SK-N-SH (cell line): ENCODE measurements around the gene SLC2A4. TPM values are rescaled to one million over a fixed set of nuclear protein-coding genes. Genes with fewer than 3 reads are reported as not detected.

ENCODE experiments used
- CTCF ChIA-PET: fragments of 300-600, 350-600 bp; formaldehyde crosslinking; extraction: SDS; loops from one replicate; lab custom pipeline; 2021; lab: Yijun Ruan, JAX
- POLR2A ChIA-PET: fragments of 350-600 bp; sonication (Branson Sonifier 250); formaldehyde crosslinking; extraction: SDS; loops from one replicate; lab custom pipeline; 2020; ENCODE audit warnings: antibody characterized with exemption, inconsistent platforms; lab: Yijun Ruan, JAX
- DNase-seq: peaks from one replicate; pipeline ENCODE4 v3.0.0; 2012
- H2AFZ ChIP-seq: fragments of 200-600 bp; sonication (generic); 2 replicates; pipeline ENCODE4 v1.8.1; 2016; ENCODE audit warnings: antibody characterized with exemption, mild to moderate bottlenecking, low read depth
- H3F3A ChIP-seq: fragments of 200-600 bp; sonication (generic); replicated peaks from 2 replicates; pipeline ENCODE3; 2016; ENCODE audit warnings: antibody characterized with exemption, mild to moderate bottlenecking; ENCODE audit not compliant: insufficient read depth
- H3K27ac ChIP-seq, 2 experiments: fragments of 200-500 bp in 1 of 2; fragments of 200-600 bp in 1 of 2; sonication (Bioruptor generic) in 1 of 2; sonication (generic), shearing (Covaris generic) in 1 of 2; 2 replicates each; pipeline versions ENCODE4 v1.5.1 to v1.6.1; 2014 to 2016; ENCODE audit warnings: low read depth in 2 of 2, inconsistent platforms in 1 of 2, low read length in 1 of 2, mild to moderate bottlenecking in 1 of 2, mixed read lengths in 1 of 2
- H3K27me3 ChIP-seq: fragments of 200-600 bp; sonication (generic), shearing (Covaris generic); 2 replicates; pipeline ENCODE4 v1.6.1; 2016; ENCODE audit warnings: mixed run types; ENCODE audit not compliant: insufficient read depth
- H3K36me3 ChIP-seq, 2 experiments: fragments of 200-500 bp in 1 of 2; fragments of 200-600 bp in 1 of 2; sonication (Bioruptor generic) in 1 of 2; sonication (generic) in 1 of 2; replicated peaks in 1 of 2; 2 replicates each; pipeline versions ENCODE3 to v1.5.1; 2014 to 2016; ENCODE audit warnings: low read length in 1 of 2, mild to moderate bottlenecking in 1 of 2; ENCODE audit not compliant: insufficient read depth in 2 of 2, control insufficient read depth in 1 of 2
- H3K4me1 ChIP-seq, 2 experiments: fragments of 200-500 bp in 1 of 2; fragments of 200-600 bp in 1 of 2; sonication (Bioruptor generic) in 1 of 2; sonication (generic), shearing (Covaris generic) in 1 of 2; 2 replicates each; pipeline versions ENCODE4 v1.5.1 to v1.6.1; 2014 to 2016; ENCODE audit warnings: low read depth in 1 of 2, low read length in 1 of 2, mixed run types in 1 of 2; ENCODE audit not compliant: insufficient read depth in 2 of 2, control insufficient read depth in 1 of 2
- H3K4me2 ChIP-seq: fragments of 200-600 bp; sonication (generic), shearing (Covaris generic); 2 replicates; pipeline ENCODE4 v1.6.1; 2017; ENCODE audit warnings: mixed run types
- H3K4me3 ChIP-seq, 2 experiments: fragments of 200-500 bp in 1 of 2; fragments of 200-600 bp in 1 of 2; sonication (Bioruptor generic) in 1 of 2; sonication (generic), shearing (Covaris generic) in 1 of 2; 2 replicates each; pipeline versions ENCODE4 v1.5.1 to v1.8.1; 2014 to 2016; ENCODE audit warnings: low read depth in 2 of 2, inconsistent platforms in 1 of 2, low read length in 1 of 2, mild to moderate bottlenecking in 1 of 2, mixed read lengths in 1 of 2, moderate library complexity in 1 of 2
- H3K79me2 ChIP-seq: fragments of 200-600 bp; sonication (generic); 2 replicates; pipeline ENCODE4 v1.8.1; 2017; ENCODE audit warnings: mild to moderate bottlenecking; ENCODE audit not compliant: insufficient read depth
- H3K9ac ChIP-seq: fragments of 200-600 bp; sonication (generic); 2 replicates; pipeline ENCODE4 v1.6.1; 2017; ENCODE audit warnings: mixed run types
- H3K9me2 ChIP-seq: fragments of 200-600 bp; sonication (generic); 2 replicates; pipeline ENCODE4 v1.6.1; 2017; ENCODE audit warnings: mixed run types
- H3K9me3 ChIP-seq: fragments of 200-600 bp; sonication (generic); 2 replicates; pipeline ENCODE4 v1.6.1; 2017; ENCODE audit warnings: mixed run types, mild to moderate bottlenecking, moderate library complexity
- H4K20me1 ChIP-seq: fragments of 200-600 bp; sonication (generic); 2 replicates; pipeline ENCODE4 v1.6.1; 2017; ENCODE audit warnings: mild to moderate bottlenecking, mixed run types; ENCODE audit not compliant: insufficient read depth
- CHD2 ChIP-seq: fragments of 150-350 bp; IDR thresholded peaks from 2 replicates; pipeline ENCODE4 v1.6.1; 2018; ENCODE audit warnings: low read length; ENCODE audit not compliant: partially characterized antibody
- CTCF ChIP-seq: fragments of 200-600 bp; sonication (generic); IDR thresholded peaks from 2 replicates; pipeline ENCODE4 v1.6.1; 2017; ENCODE audit warnings: antibody characterized with exemption, mild to moderate bottlenecking, moderate library complexity
- ELF1 ChIP-seq: IDR thresholded peaks from 2 replicates; pipeline ENCODE4 v1.4.0; 2012
- EP300 ChIP-seq, 2 experiments: IDR thresholded peaks; 2 replicates each; pipeline versions ENCODE4 v1.4.0 to v1.6.1; 2012; ENCODE audit warnings: borderline replicate concordance in 1 of 2, low read depth in 1 of 2, low read length in 1 of 2
- EZH2phosphoT487 ChIP-seq: fragments of 200-600 bp; sonication (generic); IDR thresholded peaks from 2 replicates; pipeline ENCODE4 v1.6.1; 2017; ENCODE audit warnings: low read depth, mixed run types, mild to moderate bottlenecking, antibody characterized with exemption, moderate library complexity, borderline replicate concordance
- FOXJ3 ChIP-seq: sonication (generic); formaldehyde crosslinking; IDR thresholded peaks from 2 replicates; pipeline ENCODE4 v1.5.1; 2020; ENCODE audit warnings: mild to moderate bottlenecking, missing genetic modification reagents
- JUND ChIP-seq: IDR thresholded peaks from 2 replicates; pipeline ENCODE4 v1.4.0; 2012
- MAX ChIP-seq: IDR thresholded peaks from 2 replicates; pipeline ENCODE4 v1.4.0; 2012; ENCODE audit warnings: low read depth
- POLR2AphosphoS5 ChIP-seq: IDR thresholded peaks from 2 replicates; pipeline ENCODE4 v1.6.1; 2012; ENCODE audit warnings: low read depth, low read length
- RCOR1 ChIP-seq: fragments of 150-350 bp; IDR thresholded peaks from 2 replicates; pipeline ENCODE4 v1.6.1; 2017; ENCODE audit warnings: antibody characterized with exemption, low read length
- RXRA ChIP-seq: IDR thresholded peaks from 2 replicates; pipeline ENCODE4 v1.4.0; 2012; ENCODE audit warnings: low read depth, mild to moderate bottlenecking, borderline replicate concordance
- SIN3A ChIP-seq: IDR thresholded peaks from 2 replicates; pipeline ENCODE4 v1.6.1; 2012; ENCODE audit warnings: low read depth, mild to moderate bottlenecking, low read length, moderate library complexity, borderline replicate concordance
- TAF1 ChIP-seq: IDR thresholded peaks from 2 replicates; pipeline ENCODE4 v1.6.1; 2012; ENCODE audit warnings: low read depth, mild to moderate bottlenecking, low read length, moderate library complexity, borderline replicate concordance
- WGBS: methylation state at CpG from one replicate; pipeline ENCODE4 v1.1.6; 2017; ENCODE audit warnings: low lambda C conversion rate; 5-methylcytosine and 5-hydroxymethylcytosine counted together
- polyA plus RNA-seq, 3 experiments: library from polyadenylated mRNA; depleted of rRNA; stranded (reverse); fragments of >200 nt; gene quantifications; 2 replicates each; pipeline ENCODE4 v1.2.3, GENCODE V29; 2012
- TF ChIP-seq, protein P1 (sequence below): fragments of 150-350 bp; IDR thresholded peaks from 2 replicates; pipeline ENCODE4 v1.6.1; 2016; ENCODE audit warnings: mild to moderate bottlenecking, low read depth, low read length
- TF ChIP-seq, protein P2 (sequence below): IDR thresholded peaks from 2 replicates; pipeline ENCODE4 v1.4.0; 2012; ENCODE audit warnings: low read depth, borderline replicate concordance
- TF ChIP-seq, protein P3 (sequence below): fragments of 150-350 bp; IDR thresholded peaks from 2 replicates; pipeline ENCODE4 v1.6.1; 2017; ENCODE audit warnings: antibody characterized with exemption, low read length, low read depth, borderline replicate concordance
- TF ChIP-seq, protein P4 (sequence below): IDR thresholded peaks from 2 replicates; pipeline ENCODE4; 2012
- TF ChIP-seq, protein P5 (sequence below): IDR thresholded peaks from 2 replicates; pipeline ENCODE4 v1.4.0; 2012; ENCODE audit warnings: low read depth, borderline replicate concordance

SLC2A4 gene
- polyA plus RNA-seq, 1 of the 3 experiments (the other 2 are of a cell fraction) = 0.44 TPM

DNA sequence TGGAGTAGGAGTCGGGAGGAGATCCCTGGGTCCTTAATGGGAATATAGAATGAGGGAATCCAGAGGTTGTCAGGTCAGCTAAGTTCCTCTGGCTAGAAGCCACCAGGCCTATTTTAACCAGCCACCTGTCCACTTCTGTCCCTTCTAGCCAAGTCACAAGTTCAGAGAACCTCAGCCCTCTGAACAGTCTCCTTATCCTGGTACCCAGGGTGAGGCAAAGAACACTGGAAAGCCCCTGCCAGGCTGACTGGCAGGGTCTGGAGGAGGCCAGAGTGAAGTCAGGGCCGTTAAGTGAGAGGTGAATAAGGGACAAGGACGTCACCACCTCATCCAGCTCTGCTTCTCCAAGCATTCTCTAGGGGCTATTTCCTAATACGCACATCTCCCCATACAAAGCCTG is 32.7 kb upstream of the SLC2A4 start:
- Histone ChIP-seq H3K36me3 (peaks cover 18 to 26% of the 10 kb centered on the region in 2 experiments), H2AFZ (no peak overlapping the region), H3K27ac (no peak overlapping the region; a peak in 1 of 4 replicates), H3K27me3 (no peaks in the 10 kb centered on the region), H3K4me3 (no peak overlapping the region), H3K9me2 (no peaks in the 10 kb centered on the region), H3K9ac (no peak overlapping the region), H4K20me1 (no peaks in the 10 kb centered on the region), H3K4me2 (peak overlapping the region; percentile 95; the same call in 1 of the 2 replicates), H3K4me1 (peaks cover 9 to 23% of the 10 kb centered on the region in 2 experiments; a peak in 3 of 4 replicates), H3F3A (peaks cover 27% of the 10 kb centered on the region), H3K9me3 (no peaks in the 10 kb centered on the region), H3K79me2 (peaks cover 64% of the 10 kb centered on the region)
- ChIA-PET POLR2A (interaction anchor here (0.9 kb wide), 1 partner anchor 9 kb away, joined by 3 read pairs; no protein-coding TSS in a partner anchor), CTCF (interaction anchor here (0.7 to 1.5 kb wide), 3 partner anchors 47 to 664 kb away, joined by 3 to 6 read pairs (median 3); no protein-coding TSS in a partner anchor)
- DNase-seq = no peak
- 95% methylated on average over 4 of the region's 4 CpGs for WGBS
- no peak for TF ChIP-seq MAX
- TF ChIP-seq JUND = no peak
- no peak for TF ChIP-seq CTCF
- TF ChIP-seq RXRA = no peak
- TF ChIP-seq FOXJ3 (CRISPR knock-in tag) = no peak
- TF ChIP-seq, protein P1, sequence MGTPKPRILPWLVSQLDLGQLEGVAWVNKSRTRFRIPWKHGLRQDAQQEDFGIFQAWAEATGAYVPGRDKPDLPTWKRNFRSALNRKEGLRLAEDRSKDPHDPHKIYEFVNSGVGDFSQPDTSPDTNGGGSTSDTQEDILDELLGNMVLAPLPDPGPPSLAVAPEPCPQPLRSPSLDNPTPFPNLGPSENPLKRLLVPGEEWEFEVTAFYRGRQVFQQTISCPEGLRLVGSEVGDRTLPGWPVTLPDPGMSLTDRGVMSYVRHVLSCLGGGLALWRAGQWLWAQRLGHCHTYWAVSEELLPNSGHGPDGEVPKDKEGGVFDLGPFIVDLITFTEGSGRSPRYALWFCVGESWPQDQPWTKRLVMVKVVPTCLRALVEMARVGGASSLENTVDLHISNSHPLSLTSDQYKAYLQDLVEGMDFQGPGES = no peak
- TF ChIP-seq ELF1 = no peak
- TF ChIP-seq POLR2AphosphoS5 = no peak
- no peak for TF ChIP-seq RCOR1
- TF ChIP-seq EP300 (IDR thresholded peaks at IDR 0.05; ENCODE audit: borderline replicate concordance in 1 of 2, low read depth in 1 of 2, low read length in 1 of 2) = no peak
- TF ChIP-seq, protein P2, sequence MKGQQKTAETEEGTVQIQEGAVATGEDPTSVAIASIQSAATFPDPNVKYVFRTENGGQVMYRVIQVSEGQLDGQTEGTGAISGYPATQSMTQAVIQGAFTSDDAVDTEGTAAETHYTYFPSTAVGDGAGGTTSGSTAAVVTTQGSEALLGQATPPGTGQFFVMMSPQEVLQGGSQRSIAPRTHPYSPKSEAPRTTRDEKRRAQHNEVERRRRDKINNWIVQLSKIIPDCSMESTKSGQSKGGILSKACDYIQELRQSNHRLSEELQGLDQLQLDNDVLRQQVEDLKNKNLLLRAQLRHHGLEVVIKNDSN = no peak
- TF ChIP-seq, protein P3, sequence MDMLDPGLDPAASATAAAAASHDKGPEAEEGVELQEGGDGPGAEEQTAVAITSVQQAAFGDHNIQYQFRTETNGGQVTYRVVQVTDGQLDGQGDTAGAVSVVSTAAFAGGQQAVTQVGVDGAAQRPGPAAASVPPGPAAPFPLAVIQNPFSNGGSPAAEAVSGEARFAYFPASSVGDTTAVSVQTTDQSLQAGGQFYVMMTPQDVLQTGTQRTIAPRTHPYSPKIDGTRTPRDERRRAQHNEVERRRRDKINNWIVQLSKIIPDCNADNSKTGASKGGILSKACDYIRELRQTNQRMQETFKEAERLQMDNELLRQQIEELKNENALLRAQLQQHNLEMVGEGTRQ = no peak
- TF ChIP-seq, protein P4, sequence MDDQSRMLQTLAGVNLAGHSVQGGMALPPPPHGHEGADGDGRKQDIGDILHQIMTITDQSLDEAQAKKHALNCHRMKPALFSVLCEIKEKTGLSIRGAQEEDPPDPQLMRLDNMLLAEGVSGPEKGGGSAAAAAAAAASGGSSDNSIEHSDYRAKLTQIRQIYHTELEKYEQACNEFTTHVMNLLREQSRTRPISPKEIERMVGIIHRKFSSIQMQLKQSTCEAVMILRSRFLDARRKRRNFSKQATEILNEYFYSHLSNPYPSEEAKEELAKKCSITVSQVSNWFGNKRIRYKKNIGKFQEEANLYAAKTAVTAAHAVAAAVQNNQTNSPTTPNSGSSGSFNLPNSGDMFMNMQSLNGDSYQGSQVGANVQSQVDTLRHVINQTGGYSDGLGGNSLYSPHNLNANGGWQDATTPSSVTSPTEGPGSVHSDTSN = no peak
- TF ChIP-seq SIN3A = no peak
- TF ChIP-seq TAF1 = no peak
- TF ChIP-seq, protein P5, sequence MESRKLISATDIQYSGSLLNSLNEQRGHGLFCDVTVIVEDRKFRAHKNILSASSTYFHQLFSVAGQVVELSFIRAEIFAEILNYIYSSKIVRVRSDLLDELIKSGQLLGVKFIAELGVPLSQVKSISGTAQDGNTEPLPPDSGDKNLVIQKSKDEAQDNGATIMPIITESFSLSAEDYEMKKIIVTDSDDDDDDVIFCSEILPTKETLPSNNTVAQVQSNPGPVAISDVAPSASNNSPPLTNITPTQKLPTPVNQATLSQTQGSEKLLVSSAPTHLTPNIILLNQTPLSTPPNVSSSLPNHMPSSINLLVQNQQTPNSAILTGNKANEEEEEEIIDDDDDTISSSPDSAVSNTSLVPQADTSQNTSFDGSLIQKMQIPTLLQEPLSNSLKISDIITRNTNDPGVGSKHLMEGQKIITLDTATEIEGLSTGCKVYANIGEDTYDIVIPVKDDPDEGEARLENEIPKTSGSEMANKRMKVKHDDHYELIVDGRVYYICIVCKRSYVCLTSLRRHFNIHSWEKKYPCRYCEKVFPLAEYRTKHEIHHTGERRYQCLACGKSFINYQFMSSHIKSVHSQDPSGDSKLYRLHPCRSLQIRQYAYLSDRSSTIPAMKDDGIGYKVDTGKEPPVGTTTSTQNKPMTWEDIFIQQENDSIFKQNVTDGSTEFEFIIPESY = no peak
- no peak for TF ChIP-seq CHD2
- no peak for TF ChIP-seq EZH2phosphoT487
